ENCODE data around the gene AMPD1. TPM values are rescaled to one million over a fixed set of nuclear protein-coding genes. Genes with fewer than 3 reads are reported as not detected.

AMPD1 gene
- total and polyA plus RNA-seq, 3 experiments from 2014 or later, result not detected

GRCh38 chr1:114712977-114713376 is 17.6 kb upstream of the AMPD1 start:
- peak overlapping the region in 1 of 8 donors; percentile 38 for H3K27ac Mint-ChIP-seq
- H3K9me3 Mint-ChIP-seq, result no peaks in the 10 kb centered on the region
- H3K9me3 ChIP-seq (ENCODE audit: low read length), result no peaks in the 10 kb centered on the region
- peaks cover 18% of the 10 kb centered on the region for H3K36me3 ChIP-seq (ENCODE audit: insufficient read depth, low read length)
- H3K27me3 Mint-ChIP-seq, result no peaks in the 10 kb centered on the region
- H3K4me3 Mint-ChIP-seq, result no peak overlapping the region
- H3K27me3 ChIP-seq (ENCODE audit: insufficient read depth, low read length, poor library complexity, severe bottlenecking), result no peaks in the 10 kb centered on the region
- ChIA-PET POLR2A (no interaction called here), CTCF (no interaction called here)
- H3K36me3 Mint-ChIP-seq, result peaks cover 11 to 72% (median 12%) of the 10 kb centered on the region in 3 donors
- peaks cover 20 to 42% (median 29%) of the 10 kb centered on the region in 3 donors for H3K4me1 Mint-ChIP-seq
- no peak for DNase-seq
- H3K4me3 ChIP-seq (ENCODE audit: low read length), result no peak overlapping the region
- H3K27ac ChIP-seq (ENCODE audit: low read depth, low read length), result no peak overlapping the region
- H3K4me1 ChIP-seq (ENCODE audit: insufficient read depth, low read length), result peaks cover 21% of the 10 kb centered on the region

GRCh38 chr1:114710360-114710759 is 15.0 kb upstream of the AMPD1 start:
- peak overlapping the region in 1 of 7 donors; percentile 58 for H3K4me3 Mint-ChIP-seq
- no peak overlapping the region for H3K27ac ChIP-seq (ENCODE audit: low read depth, low read length)
- peak overlapping the region in 1 of 8 donors; percentile 39 for H3K27ac Mint-ChIP-seq
- ChIA-PET POLR2A (no interaction called here), CTCF (no interaction called here)
- peaks cover 5% of the 10 kb centered on the region for H3K4me1 ChIP-seq (ENCODE audit: insufficient read depth, low read length)
- H3K36me3 ChIP-seq (ENCODE audit: insufficient read depth, low read length), result peaks cover 32% of the 10 kb centered on the region
- DNase-seq, result no peak
- H3K36me3 Mint-ChIP-seq, result peaks cover 12 to 78% (median 19%) of the 10 kb centered on the region in 3 donors
- H3K27me3 ChIP-seq (ENCODE audit: insufficient read depth, low read length, poor library complexity, severe bottlenecking), result no peaks in the 10 kb centered on the region
- no peaks in the 10 kb centered on the region for H3K9me3 Mint-ChIP-seq
- no peak overlapping the region for H3K4me3 ChIP-seq (ENCODE audit: low read length)
- no peaks in the 10 kb centered on the region for H3K27me3 Mint-ChIP-seq
- H3K9me3 ChIP-seq (ENCODE audit: low read length), result no peaks in the 10 kb centered on the region
- H3K4me1 Mint-ChIP-seq, result peaks cover 6 to 20% (median 7%) of the 10 kb centered on the region in 3 donors

GRCh38 chr1:114707604-114708003 is 12.3 kb upstream of the AMPD1 start:
- CTCF ChIA-PET, result no interaction called here
- Histone ChIP-seq H3K36me3 (ENCODE audit: insufficient read depth, low read length) (peaks cover 27% of the 10 kb centered on the region), H3K4me1 (ENCODE audit: insufficient read depth, low read length) (no peaks in the 10 kb centered on the region), H3K27ac (ENCODE audit: low read depth, low read length) (no peak overlapping the region), H3K9me3 (ENCODE audit: low read length) (no peaks in the 10 kb centered on the region), H3K27me3 (ENCODE audit: insufficient read depth, low read length, poor library complexity, severe bottlenecking) (no peaks in the 10 kb centered on the region), H3K4me3 (ENCODE audit: low read length) (no peak overlapping the region)
- H3K4me3 Mint-ChIP-seq, result no peak overlapping the region
- POLR2A ChIA-PET, result no interaction called here
- no peak overlapping the region for H3K27ac Mint-ChIP-seq
- no peaks in the 10 kb centered on the region for H3K9me3 Mint-ChIP-seq
- H3K27me3 Mint-ChIP-seq, result no peaks in the 10 kb centered on the region
- peaks cover 6 to 68% (median 16%) of the 10 kb centered on the region in 3 donors for H3K36me3 Mint-ChIP-seq
- peaks cover 0 to 3% (median 0%) of the 10 kb centered on the region in 3 donors for H3K4me1 Mint-ChIP-seq
- DNase-seq, result no peak

- DNase-seq, result no peak
- ChIA-PET POLR2A (no interaction called here), CTCF (no interaction called here)
- Mint-ChIP-seq H3K4me1 (no peaks in the 10 kb centered on the region), H3K9me3 (no peaks in the 10 kb centered on the region), H3K27ac (no peak overlapping the region), H3K27me3 (peaks cover 0 to 7% of the 10 kb centered on the region in 2 donors), H3K4me3 (no peak overlapping the region), H3K36me3 (peaks cover 0 to 34% (median 9%) of the 10 kb centered on the region in 3 donors)
- Histone ChIP-seq H3K36me3 (ENCODE audit: insufficient read depth, low read length) (peaks cover 19% of the 10 kb centered on the region), H3K9me3 (ENCODE audit: low read length) (no peaks in the 10 kb centered on the region), H3K27ac (ENCODE audit: low read depth, low read length) (no peak overlapping the region), H3K4me3 (ENCODE audit: low read length) (no peak overlapping the region), H3K4me1 (ENCODE audit: insufficient read depth, low read length) (no peaks in the 10 kb centered on the region), H3K27me3 (ENCODE audit: insufficient read depth, low read length, poor library complexity, severe bottlenecking) (no peaks in the 10 kb centered on the region)
Observed at GRCh38 chr1:114703242-114703641, 7.9 kb upstream of the AMPD1 start.

GRCh38 chr1:114702737-114703136 is 7.4 kb upstream of the AMPD1 start:
- Mint-ChIP-seq H3K4me1 (no peaks in the 10 kb centered on the region), H3K36me3 (peaks cover 0 to 29% (median 7%) of the 10 kb centered on the region in 3 donors), H3K4me3 (no peak overlapping the region), H3K27me3 (peaks cover 0 to 7% of the 10 kb centered on the region in 2 donors), H3K9me3 (no peaks in the 10 kb centered on the region), H3K27ac (peak overlapping the region in 1 of 8 donors; percentile 50)
- Histone ChIP-seq H3K36me3 (ENCODE audit: insufficient read depth, low read length) (peaks cover 13% of the 10 kb centered on the region), H3K27me3 (ENCODE audit: insufficient read depth, low read length, poor library complexity, severe bottlenecking) (no peaks in the 10 kb centered on the region), H3K27ac (ENCODE audit: low read depth, low read length) (no peak overlapping the region), H3K4me1 (ENCODE audit: insufficient read depth, low read length) (no peaks in the 10 kb centered on the region), H3K9me3 (ENCODE audit: low read length) (no peaks in the 10 kb centered on the region), H3K4me3 (ENCODE audit: low read length) (no peak overlapping the region)
- no peak for DNase-seq
- CTCF ChIA-PET, result no interaction called here
- POLR2A ChIA-PET, result no interaction called here

GRCh38 chr1:114701931-114702330 is 6.6 kb upstream of the AMPD1 start:
- Histone ChIP-seq H3K27me3 (ENCODE audit: insufficient read depth, low read length, poor library complexity, severe bottlenecking) (no peaks in the 10 kb centered on the region), H3K36me3 (ENCODE audit: insufficient read depth, low read length) (peaks cover 6% of the 10 kb centered on the region), H3K9me3 (ENCODE audit: low read length) (no peaks in the 10 kb centered on the region), H3K4me1 (ENCODE audit: insufficient read depth, low read length) (no peaks in the 10 kb centered on the region), H3K4me3 (ENCODE audit: low read length) (no peak overlapping the region), H3K27ac (ENCODE audit: low read depth, low read length) (no peak overlapping the region)
- Mint-ChIP-seq H3K27ac (no peak overlapping the region), H3K27me3 (peaks cover 4 to 7% of the 10 kb centered on the region in 2 donors), H3K9me3 (no peaks in the 10 kb centered on the region), H3K4me1 (no peaks in the 10 kb centered on the region), H3K36me3 (peaks cover 0 to 21% (median 1%) of the 10 kb centered on the region in 3 donors), H3K4me3 (no peak overlapping the region)
- no peak for DNase-seq
- ChIA-PET CTCF (no interaction called here), POLR2A (no interaction called here)

- Histone ChIP-seq H3K27me3 (ENCODE audit: insufficient read depth, low read length, poor library complexity, severe bottlenecking) (no peaks in the 10 kb centered on the region), H3K36me3 (ENCODE audit: insufficient read depth, low read length) (no peaks in the 10 kb centered on the region), H3K27ac (ENCODE audit: low read depth, low read length) (no peak overlapping the region), H3K4me1 (ENCODE audit: insufficient read depth, low read length) (no peaks in the 10 kb centered on the region), H3K9me3 (ENCODE audit: low read length) (no peaks in the 10 kb centered on the region), H3K4me3 (ENCODE audit: low read length) (no peak overlapping the region)
- H3K4me1 Mint-ChIP-seq, result no peaks in the 10 kb centered on the region
- DNase-seq, result no peak
- no peaks in the 10 kb centered on the region for H3K9me3 Mint-ChIP-seq
- no peak overlapping the region for H3K4me3 Mint-ChIP-seq
- H3K36me3 Mint-ChIP-seq, result peaks cover 0 to 6% (median 0%) of the 10 kb centered on the region in 3 donors
- H3K27me3 Mint-ChIP-seq, result peaks cover 6 to 7% of the 10 kb centered on the region in 2 donors
- no peak overlapping the region for H3K27ac Mint-ChIP-seq
- CTCF ChIA-PET, result no interaction called here
- POLR2A ChIA-PET, result no interaction called here
Observed at GRCh38 chr1:114700036-114700600, 4.8 kb upstream of the AMPD1 start.

GRCh38 chr1:114696810-114697209 is 1.5 kb upstream of the AMPD1 start:
- Mint-ChIP-seq H3K9me3 (no peaks in the 10 kb centered on the region), H3K4me3 (no peak overlapping the region), H3K36me3 (no peaks in the 10 kb centered on the region), H3K27me3 (peaks cover 11 to 14% of the 10 kb centered on the region in 2 donors), H3K4me1 (no peaks in the 10 kb centered on the region), H3K27ac (peak overlapping the region in 1 of 8 donors; percentile 17)
- H3K36me3 ChIP-seq (ENCODE audit: insufficient read depth, low read length), result no peaks in the 10 kb centered on the region
- H3K4me3 ChIP-seq (ENCODE audit: low read length), result no peak overlapping the region
- no peaks in the 10 kb centered on the region for H3K4me1 ChIP-seq (ENCODE audit: insufficient read depth, low read length)
- H3K27me3 ChIP-seq (ENCODE audit: insufficient read depth, low read length, poor library complexity, severe bottlenecking), result no peaks in the 10 kb centered on the region
- CTCF ChIA-PET, result no interaction called here
- H3K27ac ChIP-seq (ENCODE audit: low read depth, low read length), result no peak overlapping the region
- POLR2A ChIA-PET, result no interaction called here
- no peaks in the 10 kb centered on the region for H3K9me3 ChIP-seq (ENCODE audit: low read length)
- no peak for DNase-seq

Measured in CD8-positive, alpha-beta memory T cell (primary cell).